HG03558 (cell line): Measurements from ENCODE around the gene TANC1.

Experiments used
- ATAC-seq: cut with Tn5 transposase; IDR thresholded peaks from one replicate; pipeline ENCODE4 v1.9.1; 2021; ENCODE audit warnings: moderate number of reproducible peaks; ENCODE audit not compliant: unreplicated experiment; ENCODE audit errors: extremely low read depth

Gene TANC1

DNA sequence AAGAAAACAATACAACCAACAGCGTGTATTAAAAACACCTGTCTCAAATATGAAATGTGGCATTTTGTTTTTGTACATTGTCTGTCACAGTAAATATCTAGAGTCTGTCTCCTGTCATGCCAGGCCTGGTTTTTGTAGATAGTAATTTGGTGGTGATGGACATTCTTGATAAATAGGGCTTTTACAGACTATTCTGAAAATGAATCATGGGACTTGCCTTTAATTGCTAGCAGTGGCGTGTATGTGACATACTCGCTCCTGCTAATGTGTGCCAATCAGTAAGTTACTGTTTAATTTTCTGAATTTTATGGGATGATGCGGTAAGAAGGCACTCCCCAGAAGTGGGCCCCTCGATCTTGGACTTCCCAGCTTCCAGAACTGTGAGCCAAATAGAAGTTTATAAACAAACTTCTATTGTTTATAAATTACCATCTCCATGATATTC lies 83.7 kb downstream of the TANC1 start:
- ATAC-seq: no peak

DNA sequence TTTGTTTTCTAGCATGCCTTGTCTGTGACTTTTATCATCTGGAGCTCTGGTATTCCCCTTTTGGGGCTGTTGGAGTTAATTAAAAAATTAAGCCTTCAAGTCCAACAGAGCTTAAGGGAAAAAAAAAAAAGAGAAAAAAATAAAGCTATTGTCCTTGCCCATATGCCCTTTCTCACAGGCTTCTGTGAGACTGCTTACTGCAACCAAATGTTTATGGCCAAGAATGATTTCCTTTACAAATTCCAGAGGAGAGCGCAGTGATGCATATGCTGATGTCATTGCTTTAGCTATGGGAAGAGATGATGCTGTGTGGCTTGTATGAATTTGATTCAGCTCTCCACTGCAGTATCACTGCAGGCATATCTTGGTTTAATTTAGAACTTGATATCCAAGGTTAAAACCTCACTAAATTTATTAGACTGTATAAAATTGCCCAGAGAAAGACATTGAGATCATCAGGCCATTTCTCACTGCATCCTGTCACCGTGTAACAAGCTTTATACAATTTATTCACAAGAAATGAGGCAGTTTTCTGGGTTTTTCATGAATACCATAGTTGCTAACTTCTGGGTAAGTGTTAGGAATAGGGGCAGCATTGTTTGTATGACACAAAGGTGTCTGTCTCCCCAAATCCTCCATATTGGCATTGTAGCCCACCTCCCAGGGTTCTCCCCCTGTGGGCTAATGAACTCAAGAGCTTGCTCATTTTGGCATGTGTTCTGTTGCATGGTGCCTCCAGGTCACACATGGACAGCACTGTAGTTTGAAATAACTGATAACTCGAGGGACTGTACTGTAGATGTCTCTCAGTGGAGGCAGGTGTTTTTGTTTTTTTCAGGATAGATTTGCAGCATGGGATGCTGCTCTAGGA lies 85.0 kb downstream of the TANC1 start:
- no peak for ATAC-seq

DNA sequence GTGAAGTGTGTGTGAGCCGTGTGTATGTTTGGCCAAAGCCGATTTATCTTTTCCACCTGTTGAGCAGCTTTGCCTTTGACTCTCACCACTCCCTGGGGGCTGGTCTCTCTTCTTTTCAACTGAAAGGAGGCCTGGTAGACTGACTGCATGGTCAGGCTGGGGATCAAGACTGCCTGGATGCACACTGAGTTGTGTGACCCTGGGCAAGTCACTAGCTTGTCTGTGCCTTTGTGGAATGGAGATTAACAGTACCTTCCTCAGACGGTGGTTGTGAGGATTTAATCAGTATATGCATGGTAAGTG lies 85.5 kb downstream of the TANC1 start:
- ATAC-seq: no peak

DNA sequence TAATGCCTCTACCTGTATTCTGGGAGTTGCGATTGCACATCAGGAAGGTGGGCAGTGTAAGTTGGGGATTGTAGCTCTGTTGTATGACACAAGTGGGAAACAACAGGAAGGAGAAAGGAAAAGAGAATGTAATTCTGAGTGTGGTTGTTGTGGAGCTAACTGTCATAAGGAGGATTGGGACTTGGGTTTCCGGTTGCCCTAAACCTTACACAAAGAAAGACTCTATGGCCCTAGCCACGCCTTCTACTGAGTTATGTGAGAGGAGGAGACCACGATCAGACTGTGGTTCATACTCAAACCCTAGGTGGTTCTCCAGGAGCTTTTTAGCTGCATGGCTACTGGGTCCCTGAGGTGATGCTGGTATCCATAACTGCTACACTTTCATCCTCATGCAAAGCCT lies 86.5 kb downstream of the TANC1 start:
- no peak for ATAC-seq

DNA sequence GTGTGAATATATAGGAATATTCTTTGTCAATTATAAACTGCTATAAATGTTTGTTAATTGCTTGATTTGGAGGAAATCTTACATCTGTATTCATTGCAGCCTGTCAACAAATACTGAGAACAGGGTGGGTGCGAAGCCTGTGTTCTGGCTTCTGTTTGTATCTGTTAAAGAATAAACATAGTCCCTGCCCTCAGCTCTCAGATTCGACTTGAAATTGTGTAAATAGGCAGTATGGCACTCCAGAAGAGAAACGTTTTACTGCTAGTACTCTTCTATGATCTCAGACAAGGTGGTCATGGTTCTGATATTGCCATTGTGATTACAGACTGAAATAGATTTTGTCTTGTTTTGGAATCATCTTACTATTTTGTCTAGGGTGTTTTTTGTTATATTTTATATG lies 92.1 kb downstream of the TANC1 start:
- ATAC-seq: no peak

DNA sequence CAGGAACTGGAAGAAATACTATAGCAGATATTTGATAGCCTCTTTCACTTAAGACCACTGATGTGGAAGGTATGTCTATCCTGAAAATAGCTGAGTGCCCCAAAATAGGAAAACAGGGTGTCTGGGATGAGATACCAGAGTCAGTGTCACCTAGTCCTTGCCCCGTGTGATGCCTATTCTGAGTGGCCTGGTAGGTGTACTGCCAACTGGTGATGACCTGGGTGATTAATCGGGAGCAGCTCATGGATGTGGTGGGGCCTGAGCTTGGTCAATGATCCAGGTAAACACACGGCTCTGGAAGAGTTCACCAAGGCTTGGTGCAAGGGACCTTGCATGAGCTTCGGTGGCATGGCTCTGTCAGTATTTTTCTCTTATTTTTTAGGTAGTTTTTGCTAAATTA lies 95.2 kb downstream of the TANC1 start:
- ATAC-seq: no peak

DNA sequence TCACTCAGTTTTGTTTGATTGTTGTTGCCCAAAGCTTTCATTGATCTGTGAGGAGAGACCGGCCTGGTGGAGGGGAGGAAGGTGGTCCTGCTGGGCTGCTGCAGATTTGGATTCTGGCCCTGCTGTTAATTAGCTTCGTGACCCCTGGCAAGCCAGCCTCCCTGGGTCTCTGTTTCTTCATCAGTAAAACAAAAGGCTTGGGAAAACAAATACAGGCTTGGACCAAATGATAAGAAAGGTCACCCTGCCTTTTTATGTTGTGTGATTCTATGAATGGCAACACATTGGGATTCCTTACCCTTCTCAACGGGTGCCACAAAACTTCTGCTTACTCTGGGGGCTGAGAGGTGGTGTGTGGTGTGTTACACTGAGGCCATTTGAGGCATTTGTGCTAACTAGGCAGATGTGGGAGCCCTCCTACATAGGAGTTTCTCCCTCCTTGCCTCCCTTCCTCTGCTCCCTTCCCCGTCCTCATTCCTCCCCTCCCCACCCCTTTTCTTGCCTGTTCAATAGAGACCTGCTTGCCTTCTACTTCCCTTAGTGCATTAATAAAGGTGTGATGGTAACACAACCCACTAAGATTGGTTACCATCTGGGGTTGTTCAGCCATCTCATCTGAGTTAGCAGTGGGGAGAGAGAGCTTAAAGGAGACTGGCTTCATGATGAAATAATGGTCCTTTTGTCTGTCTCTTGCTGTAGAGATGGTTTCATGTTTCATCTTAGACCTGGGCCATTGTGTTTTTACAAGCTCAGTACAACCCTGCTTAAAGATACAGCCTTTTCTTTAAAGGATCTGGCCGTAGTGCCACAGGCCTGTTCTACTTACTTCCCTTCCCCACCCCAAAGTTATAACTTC lies 96.2 kb downstream of the TANC1 start:
- no peak for ATAC-seq

DNA sequence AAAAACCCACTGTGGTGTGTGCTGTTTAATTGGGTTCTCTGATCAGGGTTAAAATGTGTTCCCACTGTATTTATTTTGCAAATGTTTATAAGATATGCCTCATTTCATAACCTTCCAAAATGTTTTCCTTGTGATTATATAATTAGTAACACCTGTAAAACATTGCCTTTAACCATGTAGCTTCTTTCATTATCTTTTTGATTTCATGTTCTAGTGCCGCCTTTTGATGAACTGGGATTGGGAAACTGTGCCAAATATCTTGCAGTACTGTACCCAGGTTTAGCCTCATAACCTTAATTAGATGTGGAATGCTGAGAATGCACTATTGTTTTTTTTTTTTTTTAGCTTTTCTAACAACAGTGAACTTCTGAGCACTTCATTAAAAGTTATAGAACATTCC lies 96.9 kb downstream of the TANC1 start:
- ATAC-seq: no peak

DNA sequence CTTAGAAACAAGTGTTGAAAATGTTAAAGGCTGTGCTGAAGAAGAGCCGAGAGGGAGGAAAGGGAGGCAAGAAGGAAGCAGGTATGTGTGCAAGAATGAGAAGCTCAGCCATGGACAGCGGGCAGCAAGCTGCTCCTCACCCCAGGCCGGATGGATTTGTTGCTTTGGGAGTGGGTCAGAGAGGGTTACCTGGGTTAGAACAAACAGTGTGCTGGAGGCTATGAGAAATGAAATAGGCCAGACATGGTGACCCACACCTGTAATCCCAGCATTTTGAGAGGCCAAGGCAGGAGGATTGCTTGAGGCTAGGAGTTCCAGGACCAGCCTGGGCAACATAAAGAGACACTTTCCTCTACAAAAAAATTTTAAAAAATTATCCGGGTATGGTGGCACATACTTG lies 97.5 kb downstream of the TANC1 start:
- ATAC-seq: no peak

DNA sequence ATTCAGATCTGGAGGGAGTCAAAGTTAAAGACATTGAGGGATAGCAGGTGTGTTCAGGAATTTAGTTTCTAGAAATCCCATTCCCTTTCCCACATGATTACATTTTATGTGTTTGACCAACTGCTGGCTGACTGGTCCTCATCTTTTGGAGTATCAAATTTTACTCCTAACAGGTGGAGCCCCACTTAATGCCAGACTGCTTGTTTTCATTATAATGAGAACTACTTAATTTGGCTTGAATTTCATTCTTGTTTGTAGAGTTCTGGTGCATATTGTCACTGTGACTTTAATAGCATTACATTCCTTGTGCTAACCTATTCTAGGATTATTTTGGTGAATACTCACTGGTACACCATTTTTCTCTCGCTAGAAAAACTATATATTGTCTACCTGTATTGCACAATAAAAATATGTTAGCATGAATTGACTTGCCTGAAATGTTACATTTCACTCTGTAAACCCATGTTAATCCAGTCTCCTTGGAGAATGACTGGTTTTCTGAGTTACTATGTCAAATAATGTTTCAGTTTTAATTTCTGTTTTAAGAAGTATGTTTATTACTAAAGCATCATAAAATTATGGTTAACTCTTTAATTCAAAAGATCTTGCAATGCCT lies 98.2 kb downstream of the TANC1 start:
- ATAC-seq: no peak

DNA sequence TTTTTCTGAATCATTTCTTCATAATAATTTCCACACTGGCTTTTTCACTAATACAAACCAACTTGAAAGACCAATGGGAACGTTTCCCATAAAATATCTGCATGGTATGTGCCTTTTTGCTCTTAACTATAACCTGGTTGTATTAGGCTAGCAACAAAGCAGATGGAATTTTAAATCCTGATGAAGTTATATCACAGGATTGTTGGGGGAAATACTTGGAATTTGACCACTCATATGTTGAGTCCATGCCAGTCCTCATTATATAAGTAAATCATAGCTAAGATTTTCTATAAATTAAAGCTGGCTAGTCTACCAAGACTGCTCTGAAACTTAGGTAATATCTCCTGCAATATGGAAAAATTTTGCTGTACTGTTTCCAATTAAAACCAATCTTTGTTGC lies 99.5 kb downstream of the TANC1 start:
- ATAC-seq: no peak

DNA sequence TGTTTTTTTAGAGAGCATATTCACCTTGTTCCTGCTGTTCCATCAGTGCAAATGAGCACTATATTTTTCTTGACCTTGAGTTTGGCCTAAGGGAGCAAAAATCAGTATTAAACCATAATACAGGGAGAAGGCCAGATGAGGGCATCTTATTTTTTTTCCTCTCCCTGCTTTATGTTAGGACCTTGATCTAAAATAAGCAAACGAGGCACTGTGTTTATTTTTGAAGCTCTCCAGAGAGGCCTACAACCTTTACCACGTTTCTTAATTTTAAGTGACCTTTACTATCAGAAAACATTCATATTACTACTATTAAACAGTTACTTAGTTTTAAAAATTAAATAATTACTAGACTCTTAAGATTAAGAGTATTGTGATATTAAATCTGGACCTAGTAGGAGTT lies 100.8 kb downstream of the TANC1 start:
- ATAC-seq: no peak

DNA sequence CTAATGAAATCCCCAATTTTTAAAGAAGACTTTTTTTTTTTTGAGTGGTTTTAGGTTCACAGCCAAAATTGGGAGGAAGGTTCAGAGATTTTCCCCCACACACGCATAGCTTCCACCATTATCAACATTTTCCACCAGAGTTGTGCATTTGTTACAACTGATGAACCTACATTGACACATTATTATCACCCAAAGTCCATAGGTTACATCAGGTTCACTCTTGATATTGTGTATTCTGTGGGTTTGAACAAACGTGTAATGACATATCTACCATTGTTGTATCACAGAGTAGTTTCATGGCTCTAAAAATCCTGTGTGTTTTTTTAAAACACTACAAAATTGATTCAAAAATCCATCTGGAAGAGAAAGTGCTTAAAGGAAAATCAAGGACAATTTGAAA lies 101.8 kb downstream of the TANC1 start:
- ATAC-seq: no peak

DNA sequence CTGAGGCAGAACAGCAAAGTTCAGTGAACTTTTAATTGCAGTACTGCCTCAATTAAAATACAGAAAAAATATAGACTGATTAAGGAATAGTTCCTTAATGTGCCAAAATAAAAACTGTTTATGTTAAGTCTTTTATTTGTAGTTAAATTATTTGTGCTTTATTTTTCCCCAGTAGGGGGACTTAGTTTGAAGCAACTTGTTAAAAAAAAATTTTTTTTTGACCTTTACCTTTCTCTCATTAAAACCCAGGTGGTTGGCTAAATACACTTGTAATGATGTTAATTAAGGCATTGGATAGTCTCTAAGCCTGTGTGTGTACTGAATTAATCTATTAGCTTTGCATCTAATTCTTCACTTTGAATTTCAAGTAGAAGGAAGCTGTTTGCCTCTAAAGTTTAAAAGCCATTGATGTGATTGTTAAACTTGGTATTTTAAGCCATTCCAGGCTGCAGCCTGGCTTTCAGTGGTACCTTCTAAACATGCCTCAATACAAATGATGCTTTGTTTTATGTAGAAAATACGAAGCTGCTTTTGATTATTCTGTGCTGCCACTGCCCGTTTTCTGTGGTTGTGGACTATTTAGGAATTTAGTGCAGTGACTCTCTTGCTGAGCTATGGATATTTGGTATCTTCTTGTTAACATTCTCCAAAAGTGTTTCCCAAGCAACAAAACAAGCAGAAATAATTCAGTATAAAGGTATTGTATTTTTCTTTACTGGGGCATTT lies 102.9 kb downstream of the TANC1 start:
- no peak for ATAC-seq

DNA sequence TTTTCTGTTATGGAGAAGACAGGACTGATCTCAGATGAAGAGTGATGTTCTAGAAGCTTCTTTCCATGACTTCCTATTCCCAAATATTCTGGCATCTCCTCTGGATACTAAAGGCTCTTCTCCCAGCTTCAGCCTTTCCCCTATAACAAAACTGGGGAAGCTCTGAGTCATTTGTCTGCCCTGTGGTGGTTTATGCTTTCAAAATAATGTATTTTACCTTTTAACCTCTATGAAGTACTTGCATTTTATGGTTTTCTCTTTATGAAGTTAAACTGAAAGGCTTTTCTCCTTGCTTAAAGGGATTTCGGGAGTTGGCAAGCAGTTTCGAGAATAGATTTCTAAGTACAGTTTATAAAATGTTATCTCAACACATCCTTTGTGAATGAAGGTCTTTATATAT lies 104.4 kb downstream of the TANC1 start:
- ATAC-seq: no peak

DNA sequence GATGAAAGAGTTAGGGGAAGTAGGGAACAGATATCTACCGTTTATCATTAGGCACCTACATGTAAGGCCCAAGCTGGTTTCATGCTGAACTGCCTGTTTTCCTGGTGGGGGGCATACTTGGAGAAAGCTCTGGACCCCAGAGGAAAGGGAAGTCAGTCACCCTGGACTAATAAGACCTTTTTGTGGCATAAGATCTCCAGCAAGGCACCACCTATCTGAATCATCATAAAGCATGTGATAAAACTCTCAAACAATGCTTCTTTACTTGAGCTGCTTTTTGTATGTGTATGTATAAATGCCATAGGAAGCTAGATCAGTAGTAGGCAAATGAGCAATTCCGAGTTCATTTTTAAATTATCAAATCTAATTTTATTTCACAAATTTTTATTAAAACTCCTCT lies 104.8 kb downstream of the TANC1 start:
- no peak for ATAC-seq

DNA sequence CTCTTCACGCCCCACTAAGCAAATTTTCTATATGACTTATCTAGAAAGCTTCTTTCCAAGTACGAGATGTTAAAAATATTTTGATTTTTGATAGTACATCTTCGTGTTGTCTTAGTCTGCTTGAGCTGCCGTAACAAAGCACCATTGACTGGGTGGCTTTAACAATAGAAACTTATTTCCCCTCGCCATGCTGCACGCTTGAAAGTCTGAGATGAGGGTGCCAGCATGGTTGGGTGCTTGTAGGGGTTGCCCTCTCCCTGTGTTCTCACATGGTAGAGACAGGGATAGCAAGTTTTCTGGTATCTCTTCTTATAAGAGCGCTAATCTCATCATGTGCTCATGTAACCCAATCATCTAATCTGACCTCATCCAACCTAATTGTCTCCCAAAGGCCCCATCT lies 106.2 kb downstream of the TANC1 start:
- no peak for ATAC-seq

DNA sequence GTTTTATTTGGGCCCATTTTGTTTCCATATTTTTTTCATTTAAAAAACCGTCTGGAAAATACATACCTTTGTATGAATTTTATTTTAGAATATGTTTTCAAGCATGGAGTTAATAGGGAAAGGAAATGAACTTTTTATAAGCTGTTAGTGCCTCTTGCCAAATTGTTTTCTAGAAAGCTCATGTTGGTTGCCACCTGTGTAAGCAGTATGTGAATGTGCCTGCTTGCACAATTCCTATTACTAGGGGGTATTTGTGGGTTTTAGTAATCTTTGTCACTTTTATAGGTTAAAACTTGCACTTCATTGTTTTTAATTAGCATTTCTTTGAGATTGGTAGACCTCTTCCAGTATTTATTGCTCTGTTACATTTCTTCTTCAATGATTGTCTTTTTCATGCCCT lies 107.3 kb downstream of the TANC1 start:
- ATAC-seq: no peak

DNA sequence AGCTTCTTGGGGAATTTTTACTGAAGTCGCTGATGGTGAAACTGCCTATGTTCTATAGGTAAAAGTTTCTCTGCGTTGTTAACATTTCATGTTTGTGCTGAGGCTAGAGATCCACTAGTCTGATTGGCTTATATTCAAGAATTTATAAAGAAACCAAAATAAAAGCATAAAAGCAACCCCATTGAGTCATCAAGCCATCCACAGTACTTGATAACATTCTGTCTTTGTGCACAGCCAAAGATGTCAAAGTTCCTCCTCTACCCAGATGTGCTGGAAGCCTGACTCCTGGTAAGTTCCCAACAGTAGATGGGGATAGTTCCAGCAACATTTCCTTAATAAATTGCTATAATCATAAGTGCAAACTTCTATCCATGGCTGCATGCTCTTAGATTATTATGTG lies 107.8 kb downstream of the TANC1 start:
- no peak for ATAC-seq

DNA sequence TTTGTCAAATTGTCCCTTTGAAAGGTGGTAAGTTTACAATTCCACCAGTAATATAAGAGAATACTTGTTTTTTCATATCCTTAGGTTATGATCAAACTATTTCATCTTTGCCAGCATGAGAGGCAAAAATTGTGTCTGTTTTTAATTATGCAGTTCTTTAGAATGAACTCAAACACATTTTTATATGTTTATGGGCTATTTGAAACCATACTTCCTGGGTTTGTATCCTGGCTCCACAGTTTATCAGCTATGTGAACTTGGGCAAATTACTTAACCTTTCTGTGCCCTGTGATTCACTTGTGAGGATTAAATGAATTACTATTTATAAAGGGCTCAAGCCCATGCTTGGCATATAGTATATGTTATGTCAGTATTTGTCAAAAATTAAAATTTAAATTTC lies 109.4 kb downstream of the TANC1 start:
- no peak for ATAC-seq

DNA sequence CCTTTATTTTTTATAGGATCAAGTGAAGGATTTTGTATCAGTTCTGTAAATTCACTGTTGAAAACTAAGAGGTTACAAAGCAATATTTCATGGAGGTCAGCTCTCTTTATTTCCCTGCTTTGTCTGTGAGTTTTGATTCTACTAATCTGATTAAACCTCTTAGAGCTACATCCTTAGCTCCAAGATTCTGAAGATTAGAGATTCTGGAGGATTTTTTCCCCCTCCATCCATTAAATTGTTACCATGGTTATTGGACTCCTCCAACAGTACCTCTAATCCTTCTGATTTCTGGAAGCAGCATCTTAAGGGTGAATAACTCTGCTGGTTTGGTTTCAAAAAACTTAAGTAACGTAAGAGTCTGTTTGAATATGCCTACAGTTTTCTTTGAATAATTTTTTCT lies 110.0 kb downstream of the TANC1 start:
- ATAC-seq: no peak
